HG03139 (cell line): ENCODE data around the gene SND1.
"Not testable (repeated sequence)": the region's sequence is repeated elsewhere in the genome, so short reads cannot be mapped to it uniquely, and the experiment has no call there.

Experiments
- ATAC-seq: cut with Tn5 transposase; IDR thresholded peaks from one replicate; pipeline ENCODE4 v1.9.1; 2021; ENCODE audit not compliant: unreplicated experiment

SND1 gene

GRCh38 chr7:127900732-127901685, 249.0 kb downstream of the SND1 start:
- peak; percentile 49 for ATAC-seq

- ATAC-seq: no peak
These were observed 250.1 kb downstream of the SND1 start for GRCh38 chr7:127901895-127902703.

- ATAC-seq: not testable (repeated sequence)
These were observed 250.8 kb downstream of the SND1 start for GRCh38 chr7:127902753-127903152.

GRCh38 chr7:127903892-127904669, 252.1 kb downstream of the SND1 start:
- no peak for ATAC-seq

- no peak for ATAC-seq
These were observed 252.6 kb downstream of the SND1 start for GRCh38 chr7:127904670-127904985.

GRCh38 chr7:127905021-127905420, 253.0 kb downstream of the SND1 start:
- no peak for ATAC-seq

- no peak for ATAC-seq
These were observed 253.7 kb downstream of the SND1 start for GRCh38 chr7:127905491-127906330.

GRCh38 chr7:127907110-127908040, 255.4 kb downstream of the SND1 start:
- ATAC-seq: no peak

- no peak for ATAC-seq
These were observed 256.6 kb downstream of the SND1 start for GRCh38 chr7:127908430-127909258.

GRCh38 chr7:127909424-127910152, 257.6 kb downstream of the SND1 start:
- no peak for ATAC-seq

- ATAC-seq: no peak
These were observed 258.7 kb downstream of the SND1 start for GRCh38 chr7:127910670-127911069.

- peak; percentile 64 for ATAC-seq
These were observed 260.0 kb downstream of the SND1 start for GRCh38 chr7:127911968-127912511.

- ATAC-seq: no peak
These were observed 260.9 kb downstream of the SND1 start for GRCh38 chr7:127912901-127913300.

GRCh38 chr7:127913686-127914085, 261.7 kb downstream of the SND1 start:
- no peak for ATAC-seq

- ATAC-seq: no peak
These were observed 262.7 kb downstream of the SND1 start for GRCh38 chr7:127914693-127915092.

- ATAC-seq: no peak
These were observed 264.7 kb downstream of the SND1 start for GRCh38 chr7:127916735-127917134.

- ATAC-seq: no peak
These were observed 266.1 kb downstream of the SND1 start for GRCh38 chr7:127918130-127918529.
